HepG2 (cell line): ENCODE results near the gene JMJD6. TPM values are rescaled to one million over a fixed set of nuclear protein-coding genes. Genes with fewer than 3 reads are reported as not detected.

ENCODE experiments used
- CERS6 ChIP-seq: sonication (generic); formaldehyde crosslinking; IDR thresholded peaks from 2 replicates; pipeline ENCODE4 v1.5.0; 2020; ENCODE audit warnings: missing genetic modification reagents
- EED ChIP-seq: sonication (generic); formaldehyde crosslinking; IDR thresholded peaks from 2 replicates; pipeline ENCODE4 v1.5.0; 2020; ENCODE audit warnings: mild to moderate bottlenecking, missing genetic modification reagents
- FIP1L1 ChIP-seq: fragments of 200-400 bp; formaldehyde crosslinking; IDR thresholded peaks from 2 replicates; pipeline ENCODE4 v1.6.1; 2018; ENCODE audit warnings: low read depth, mild to moderate bottlenecking, low read length, moderate library complexity, borderline replicate concordance; ENCODE audit not compliant: insufficient read depth
- FOXJ3 ChIP-seq: sonication (generic); formaldehyde crosslinking; IDR thresholded peaks from 2 replicates; pipeline ENCODE4 v1.4.0; 2020; ENCODE audit warnings: missing genetic modification reagents, mild to moderate bottlenecking, borderline replicate concordance
- GATAD2A ChIP-seq: IDR thresholded peaks from 2 replicates; pipeline ENCODE4 v1.6.1; 2016
- HMGXB4 ChIP-seq, 2 experiments: sonication (generic) in 1 of 2; formaldehyde crosslinking in 1 of 2; IDR thresholded peaks; 2 replicates each; pipeline versions ENCODE4 v1.4.0 to v1.6.1; 2018 to 2020; ENCODE audit warnings: missing genetic modification reagents in 2 of 2, borderline replicate concordance in 1 of 2, low read depth in 1 of 2, mild to moderate bottlenecking in 1 of 2, missing biosample characterization in 1 of 2
- HNRNPL ChIP-seq: fragments of 200-400 bp; formaldehyde crosslinking; IDR thresholded peaks from 2 replicates; pipeline ENCODE4 v1.6.1; 2017; ENCODE audit warnings: mild to moderate bottlenecking, low read depth, low read length
- HOMEZ ChIP-seq: IDR thresholded peaks from 2 replicates; pipeline ENCODE4 v1.6.1; 2016; ENCODE audit warnings: low read depth
- MZF1 ChIP-seq: sonication (generic); formaldehyde crosslinking; IDR thresholded peaks from 2 replicates; pipeline ENCODE4 v1.8.1; 2023; ENCODE audit warnings: mild to moderate bottlenecking, missing genetic modification reagents, borderline replicate concordance
- REXO4 ChIP-seq: sonication (generic); formaldehyde crosslinking; IDR thresholded peaks from 2 replicates; pipeline ENCODE4 v1.8.0; 2022; ENCODE audit warnings: missing genetic modification reagents, mild to moderate bottlenecking, borderline replicate concordance
- ZGPAT ChIP-seq: IDR thresholded peaks from 2 replicates; pipeline ENCODE4 v1.6.1; 2016; ENCODE audit warnings: mild to moderate bottlenecking
- ZNF205 ChIP-seq: IDR thresholded peaks from 2 replicates; pipeline ENCODE4 v1.6.1; 2018; ENCODE audit warnings: missing biosample characterization, missing genetic modification reagents
- ZNF264 ChIP-seq: sonication (generic); formaldehyde crosslinking; IDR thresholded peaks from 2 replicates; pipeline ENCODE4 v1.4.0; 2020; ENCODE audit warnings: missing genetic modification reagents
- ZNF280B ChIP-seq: sonication (generic); formaldehyde crosslinking; IDR thresholded peaks from 2 replicates; pipeline ENCODE4 v1.5.0; 2020; ENCODE audit warnings: missing genetic modification reagents, mild to moderate bottlenecking, borderline replicate concordance
- ZNF329 ChIP-seq: sonication (generic); formaldehyde crosslinking; IDR thresholded peaks from 2 replicates; pipeline ENCODE4 v1.9.0; 2021; ENCODE audit warnings: low read depth, mild to moderate bottlenecking, missing genetic modification reagents
- ZNF619 ChIP-seq: sonication (generic); formaldehyde crosslinking; IDR thresholded peaks from 2 replicates; pipeline ENCODE4 v1.4.0; 2020; ENCODE audit warnings: mild to moderate bottlenecking, missing genetic modification reagents
- ZNF747 ChIP-seq: sonication (generic); formaldehyde crosslinking; IDR thresholded peaks from 2 replicates; pipeline ENCODE4 v1.8.1; 2023; ENCODE audit warnings: missing genetic modification reagents, mild to moderate bottlenecking, borderline replicate concordance
- ZNF777 ChIP-seq: sonication (generic); formaldehyde crosslinking; IDR thresholded peaks from 2 replicates; pipeline ENCODE4 v1.4.0; 2020; ENCODE audit warnings: missing genetic modification reagents
- ZNF879 ChIP-seq: sonication (generic); formaldehyde crosslinking; IDR thresholded peaks from 2 replicates; pipeline ENCODE4 v1.8.1; 2023; ENCODE audit warnings: missing genetic modification reagents
- ZNF883 ChIP-seq: sonication (generic); formaldehyde crosslinking; IDR thresholded peaks from 2 replicates; pipeline ENCODE4 v1.5.1; 2020; ENCODE audit warnings: mild to moderate bottlenecking, missing genetic modification reagents; ENCODE audit errors: not compliant biosample characterization
- polyA plus RNA-seq, 8 experiments: library from polyadenylated mRNA; depleted of rRNA in 3 of 8; stranded (reverse) in 7 of 8; unstranded in 1 of 8; fragments of >200 nt; fragmentation: Illumina TruSeq in 4 of 8; extraction: Trizol in 4 of 8; gene quantifications; 2 replicates each; pipeline versions ENCODE4 v1.2.1 to v1.2.3, GENCODE V29; 2011 to 2016; ENCODE audit warnings: low read depth in 4 of 8, missing spikeins in 1 of 8, mixed read lengths in 1 of 8; ENCODE audit not compliant: insufficient read depth in 1 of 8
- total RNA-seq, 5 experiments: library from RNA; depleted of rRNA; stranded (reverse); fragments of >200 nt; fragmentation: Illumina TruSeq; extraction: Trizol; gene quantifications; 2 replicates each; pipeline ENCODE4 v1.2.3, GENCODE V29; 2016; ENCODE audit warnings: low read depth in 1 of 5

The JMJD6 gene
- total and polyA plus RNA-seq, 2 of the 13 experiments (the other 11 are each of a cell fraction or from before 2014, with no cell fraction given) = 33.6 to 41.0 TPM

- 0 out of 2 replicates have a peak, but pooled peaks have one; percentile 22 for TF ChIP-seq ZNF879
- TF ChIP-seq FIP1L1 = no peak
- peak; percentile 63 for TF ChIP-seq ZGPAT (CRISPR knock-in tag)
- peak; percentile 60; the same call in 1 of the 2 replicates for TF ChIP-seq REXO4 (CRISPR knock-in tag)
- TF ChIP-seq ZNF264 = peak; percentile 70; the same call in 1 of the 2 replicates
- TF ChIP-seq HNRNPL = peak; percentile 87
- peak; percentile 11; the same call in 1 of the 2 replicates for TF ChIP-seq HOMEZ (CRISPR knock-in tag)
- TF ChIP-seq MZF1 (CRISPR knock-in tag) = peak; percentile 71; the same call in 1 of the 2 replicates
- peak; percentile 75 for TF ChIP-seq ZNF777 (CRISPR knock-in tag)
- TF ChIP-seq ZNF205 (CRISPR knock-in tag) = peak; percentile 80; the same call in 1 of the 2 replicates
- peak in 1 of 2 experiments; percentile 77; a peak in 3 of 4 replicates for TF ChIP-seq HMGXB4 (CRISPR knock-in tag; IDR thresholded peaks at IDR 0.05; ENCODE audit: borderline replicate concordance in 1 of 2, low read depth in 1 of 2)
- TF ChIP-seq GATAD2A (CRISPR knock-in tag) = peak; percentile 62; the same call in 1 of the 2 replicates
- peak; percentile 11; the same call in 1 of the 2 replicates for TF ChIP-seq FOXJ3
- TF ChIP-seq ZNF747 = peak; percentile 90; the same call in 1 of the 2 replicates
- peak; percentile 76; the same call in 1 of the 2 replicates for TF ChIP-seq ZNF329
- peak; percentile 94 for TF ChIP-seq ZNF883
- no peak; the same call in none of the 2 replicates for TF ChIP-seq EED (CRISPR knock-in tag)
- TF ChIP-seq ZNF280B (CRISPR knock-in tag) = peak; percentile 99
- TF ChIP-seq ZNF619 (CRISPR knock-in tag) = peak; percentile 77; the same call in 1 of the 2 replicates
- no peak for TF ChIP-seq CERS6 (CRISPR knock-in tag)
Observed at GRCh38 chr17:76671123-76671911, 55.1 kb downstream of the JMJD6 start (continued).
